Cardiac fibroblast (primary cell): ENCODE results near the gene BLOC1S3.

Experiments
- DNase-seq, 2 donors: peaks; one replicate each; pipeline versions ENCODE4 v3.0.0 to v3.0.0-alpha.2; 2010; ENCODE audit warnings: low read depth in 2 of 2
- H3K4me3 ChIP-seq, 2 donors: replicated peaks in 1 of 2; 1 replicate in 1 of 2; 2 replicates in 1 of 2; pipeline ENCODE4 v1.5.1; 2011; ENCODE audit warnings: low read depth in 2 of 2, low read length in 2 of 2, mild to moderate bottlenecking in 2 of 2, moderate library complexity in 1 of 2
- CTCF ChIP-seq: IDR thresholded peaks from one replicate; pipeline ENCODE4 v1.5.1; 2011; ENCODE audit warnings: low read depth, mild to moderate bottlenecking, low read length, inconsistent platforms

Gene BLOC1S3

GRCh38 chr19:45146741-45147205, 31.8 kb upstream of the BLOC1S3 start:
- DNase-seq, result no peak
- no peak for TF ChIP-seq CTCF
- H3K4me3 ChIP-seq, result no peak overlapping the region

- TF ChIP-seq CTCF, result no peak
- no peak overlapping the region for H3K4me3 ChIP-seq
- DNase-seq, result no peak
Observed at GRCh38 chr19:45147835-45148676, 30.5 kb upstream of the BLOC1S3 start.

- no peak for TF ChIP-seq CTCF
Observed at GRCh38 chr19:45149129-45149528, 29.5 kb upstream of the BLOC1S3 start.

GRCh38 chr19:45150180-45150579, 28.4 kb upstream of the BLOC1S3 start:
- TF ChIP-seq CTCF, result no peak
- no peak for DNase-seq
- no peak overlapping the region for H3K4me3 ChIP-seq

More at GRCh38 chr19:45149129-45149528, 29.5 kb upstream of the BLOC1S3 start:
- no peak overlapping the region for H3K4me3 ChIP-seq
- DNase-seq, result no peak

- DNase-seq, result no peak
- no peak overlapping the region for H3K4me3 ChIP-seq
- TF ChIP-seq CTCF, result no peak
Observed at GRCh38 chr19:45150751-45151281, 27.8 kb upstream of the BLOC1S3 start.

- no peak for DNase-seq
- H3K4me3 ChIP-seq, result no peak overlapping the region
- TF ChIP-seq CTCF, result no peak
Observed at GRCh38 chr19:45151320-45151719, 27.3 kb upstream of the BLOC1S3 start.
